Liver (tissue), 3 donors: ENCODE data around the gene ZSCAN18.

Source experiments
- EGR1 ChIP-seq, 2 donors: IDR thresholded peaks; 2 replicates each; pipeline ENCODE4 v1.6.1; 2016 to 2018; ENCODE audit warnings: antibody characterized with exemption in 2 of 2, low read depth in 2 of 2
- FOXA1 ChIP-seq: IDR thresholded peaks from 2 replicates; pipeline ENCODE4 v1.6.1; 2016; ENCODE audit warnings: antibody characterized with exemption
- GABPA ChIP-seq, 2 donors: IDR thresholded peaks in 1 of 2; conservative IDR thresholded peaks in 1 of 2; 2 replicates each; pipeline ENCODE4 v1.6.1; 2016; ENCODE audit warnings: antibody characterized with exemption in 2 of 2, mild to moderate bottlenecking in 1 of 2, moderate library complexity in 1 of 2
- HNF4G ChIP-seq: IDR thresholded peaks from 2 replicates; pipeline ENCODE4 v1.6.1; 2016; ENCODE audit warnings: antibody characterized with exemption
- JUND ChIP-seq, 2 donors: IDR thresholded peaks; 2 replicates each; pipeline ENCODE4 v1.6.1; 2016; ENCODE audit warnings: antibody characterized with exemption in 2 of 2
- RAD21 ChIP-seq, 2 donors: IDR thresholded peaks; 2 replicates each; pipeline ENCODE4 v1.6.1; 2016; ENCODE audit warnings: antibody characterized with exemption in 2 of 2, mild to moderate bottlenecking in 2 of 2
- SP1 ChIP-seq: IDR thresholded peaks from 2 replicates; pipeline ENCODE4 v1.6.1; 2018; ENCODE audit warnings: antibody characterized with exemption, mild to moderate bottlenecking
- TAF1 ChIP-seq: conservative IDR thresholded peaks from 2 replicates; pipeline ENCODE4 v1.6.1; 2016; ENCODE audit warnings: antibody characterized with exemption, mild to moderate bottlenecking
- YY1 ChIP-seq: IDR thresholded peaks from 2 replicates; pipeline ENCODE4 v1.6.1; 2016; ENCODE audit warnings: antibody characterized with exemption, mild to moderate bottlenecking
- TF ChIP-seq, protein P1 (sequence below): fragments of 150-350 bp; IDR thresholded peaks from 2 replicates; pipeline ENCODE4 v1.5.1; 2017; ENCODE audit warnings: improper control_type of control experiment, low read depth, low read length; ENCODE audit not compliant: missing input control
- TF ChIP-seq, protein P2 (sequence below): IDR thresholded peaks from 2 replicates; pipeline ENCODE4 v1.6.1; 2016; ENCODE audit warnings: antibody characterized with exemption
- TF ChIP-seq, protein P3 (sequence below): IDR thresholded peaks from 2 replicates; pipeline ENCODE4 v1.6.1; 2016; ENCODE audit warnings: antibody characterized with exemption
- TF ChIP-seq, protein P4 (sequence below): IDR thresholded peaks from 2 replicates; pipeline ENCODE4 v1.6.1; 2016; ENCODE audit warnings: antibody characterized with exemption
- TF ChIP-seq, protein P5 (sequence below): IDR thresholded peaks from 2 replicates; pipeline ENCODE4 v1.6.1; 2016; ENCODE audit warnings: antibody characterized with exemption, mild to moderate bottlenecking
- donor health status: healthy.
- donor health status: healthy.

DNA sequence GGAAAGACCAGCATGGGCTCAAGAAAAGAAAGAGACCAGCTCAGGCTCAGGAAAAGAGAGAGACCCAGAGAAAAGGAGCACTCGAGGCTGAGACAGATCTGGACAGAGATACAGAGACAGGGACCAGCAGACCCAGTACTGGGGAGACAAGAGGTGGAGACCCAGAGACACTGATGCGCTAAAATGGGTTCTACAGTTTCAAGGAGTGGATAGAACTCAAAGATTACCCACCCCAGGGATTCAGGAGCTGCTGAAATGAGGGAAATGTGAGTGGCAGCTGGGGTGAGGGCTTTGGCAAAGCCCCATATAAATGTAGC lies 609 bp upstream of the ZSCAN18 start:
- TF ChIP-seq, protein P1, sequence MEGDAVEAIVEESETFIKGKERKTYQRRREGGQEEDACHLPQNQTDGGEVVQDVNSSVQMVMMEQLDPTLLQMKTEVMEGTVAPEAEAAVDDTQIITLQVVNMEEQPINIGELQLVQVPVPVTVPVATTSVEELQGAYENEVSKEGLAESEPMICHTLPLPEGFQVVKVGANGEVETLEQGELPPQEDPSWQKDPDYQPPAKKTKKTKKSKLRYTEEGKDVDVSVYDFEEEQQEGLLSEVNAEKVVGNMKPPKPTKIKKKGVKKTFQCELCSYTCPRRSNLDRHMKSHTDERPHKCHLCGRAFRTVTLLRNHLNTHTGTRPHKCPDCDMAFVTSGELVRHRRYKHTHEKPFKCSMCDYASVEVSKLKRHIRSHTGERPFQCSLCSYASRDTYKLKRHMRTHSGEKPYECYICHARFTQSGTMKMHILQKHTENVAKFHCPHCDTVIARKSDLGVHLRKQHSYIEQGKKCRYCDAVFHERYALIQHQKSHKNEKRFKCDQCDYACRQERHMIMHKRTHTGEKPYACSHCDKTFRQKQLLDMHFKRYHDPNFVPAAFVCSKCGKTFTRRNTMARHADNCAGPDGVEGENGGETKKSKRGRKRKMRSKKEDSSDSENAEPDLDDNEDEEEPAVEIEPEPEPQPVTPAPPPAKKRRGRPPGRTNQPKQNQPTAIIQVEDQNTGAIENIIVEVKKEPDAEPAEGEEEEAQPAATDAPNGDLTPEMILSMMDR: no peak
- TF ChIP-seq FOXA1 (no peak), YY1 (no peak), RAD21 (IDR thresholded peaks at IDR 0.05) (no peak), HNF4G (no peak), EGR1 (IDR thresholded peaks at IDR 0.05; ENCODE audit: low read depth in 2 of 2) (no peak), SP1 (no peak), TAF1 (no peak), GABPA (IDR thresholded peaks at IDR 0.05 in 1 of 2, conservative IDR thresholded peaks at IDR 0.05 in 1 of 2) (no peak), JUND (IDR thresholded peaks at IDR 0.05) (no peak)
- TF ChIP-seq, protein P2, sequence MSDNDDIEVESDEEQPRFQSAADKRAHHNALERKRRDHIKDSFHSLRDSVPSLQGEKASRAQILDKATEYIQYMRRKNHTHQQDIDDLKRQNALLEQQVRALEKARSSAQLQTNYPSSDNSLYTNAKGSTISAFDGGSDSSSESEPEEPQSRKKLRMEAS: no peak
- TF ChIP-seq, protein P3, sequence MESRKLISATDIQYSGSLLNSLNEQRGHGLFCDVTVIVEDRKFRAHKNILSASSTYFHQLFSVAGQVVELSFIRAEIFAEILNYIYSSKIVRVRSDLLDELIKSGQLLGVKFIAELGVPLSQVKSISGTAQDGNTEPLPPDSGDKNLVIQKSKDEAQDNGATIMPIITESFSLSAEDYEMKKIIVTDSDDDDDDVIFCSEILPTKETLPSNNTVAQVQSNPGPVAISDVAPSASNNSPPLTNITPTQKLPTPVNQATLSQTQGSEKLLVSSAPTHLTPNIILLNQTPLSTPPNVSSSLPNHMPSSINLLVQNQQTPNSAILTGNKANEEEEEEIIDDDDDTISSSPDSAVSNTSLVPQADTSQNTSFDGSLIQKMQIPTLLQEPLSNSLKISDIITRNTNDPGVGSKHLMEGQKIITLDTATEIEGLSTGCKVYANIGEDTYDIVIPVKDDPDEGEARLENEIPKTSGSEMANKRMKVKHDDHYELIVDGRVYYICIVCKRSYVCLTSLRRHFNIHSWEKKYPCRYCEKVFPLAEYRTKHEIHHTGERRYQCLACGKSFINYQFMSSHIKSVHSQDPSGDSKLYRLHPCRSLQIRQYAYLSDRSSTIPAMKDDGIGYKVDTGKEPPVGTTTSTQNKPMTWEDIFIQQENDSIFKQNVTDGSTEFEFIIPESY: no peak
- TF ChIP-seq, protein P4, sequence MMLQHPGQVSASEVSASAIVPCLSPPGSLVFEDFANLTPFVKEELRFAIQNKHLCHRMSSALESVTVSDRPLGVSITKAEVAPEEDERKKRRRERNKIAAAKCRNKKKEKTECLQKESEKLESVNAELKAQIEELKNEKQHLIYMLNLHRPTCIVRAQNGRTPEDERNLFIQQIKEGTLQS: no peak
- TF ChIP-seq, protein P5, sequence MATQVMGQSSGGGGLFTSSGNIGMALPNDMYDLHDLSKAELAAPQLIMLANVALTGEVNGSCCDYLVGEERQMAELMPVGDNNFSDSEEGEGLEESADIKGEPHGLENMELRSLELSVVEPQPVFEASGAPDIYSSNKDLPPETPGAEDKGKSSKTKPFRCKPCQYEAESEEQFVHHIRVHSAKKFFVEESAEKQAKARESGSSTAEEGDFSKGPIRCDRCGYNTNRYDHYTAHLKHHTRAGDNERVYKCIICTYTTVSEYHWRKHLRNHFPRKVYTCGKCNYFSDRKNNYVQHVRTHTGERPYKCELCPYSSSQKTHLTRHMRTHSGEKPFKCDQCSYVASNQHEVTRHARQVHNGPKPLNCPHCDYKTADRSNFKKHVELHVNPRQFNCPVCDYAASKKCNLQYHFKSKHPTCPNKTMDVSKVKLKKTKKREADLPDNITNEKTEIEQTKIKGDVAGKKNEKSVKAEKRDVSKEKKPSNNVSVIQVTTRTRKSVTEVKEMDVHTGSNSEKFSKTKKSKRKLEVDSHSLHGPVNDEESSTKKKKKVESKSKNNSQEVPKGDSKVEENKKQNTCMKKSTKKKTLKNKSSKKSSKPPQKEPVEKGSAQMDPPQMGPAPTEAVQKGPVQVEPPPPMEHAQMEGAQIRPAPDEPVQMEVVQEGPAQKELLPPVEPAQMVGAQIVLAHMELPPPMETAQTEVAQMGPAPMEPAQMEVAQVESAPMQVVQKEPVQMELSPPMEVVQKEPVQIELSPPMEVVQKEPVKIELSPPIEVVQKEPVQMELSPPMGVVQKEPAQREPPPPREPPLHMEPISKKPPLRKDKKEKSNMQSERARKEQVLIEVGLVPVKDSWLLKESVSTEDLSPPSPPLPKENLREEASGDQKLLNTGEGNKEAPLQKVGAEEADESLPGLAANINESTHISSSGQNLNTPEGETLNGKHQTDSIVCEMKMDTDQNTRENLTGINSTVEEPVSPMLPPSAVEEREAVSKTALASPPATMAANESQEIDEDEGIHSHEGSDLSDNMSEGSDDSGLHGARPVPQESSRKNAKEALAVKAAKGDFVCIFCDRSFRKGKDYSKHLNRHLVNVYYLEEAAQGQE: no peak
